Sigmoid colon (tissue), 4 donors: ENCODE results near the gene KIF15.

Experiments
- EP300 ChIP-seq, 4 donors: sonication (generic); formaldehyde crosslinking; IDR thresholded peaks; one replicate each; pipeline ENCODE4 v1.6.1; 2017; ENCODE audit warnings: antibody characterized with exemption in 4 of 4
- POLR2A ChIP-seq, 2 donors: fragments of 450-650 bp; IDR thresholded peaks; one replicate each; pipeline ENCODE4 v1.6.1; 2016; ENCODE audit warnings: antibody characterized with exemption in 2 of 2, mild to moderate bottlenecking in 2 of 2, moderate library complexity in 2 of 2
- TF ChIP-seq, protein P1 (sequence below), 4 experiments: fragments of 450-650 bp in 3 of 4; fragments of 200-600 bp in 1 of 4; IDR thresholded peaks; one replicate each; pipeline ENCODE4 v1.5.1; 2016 to 2019; ENCODE audit warnings: antibody characterized with exemption in 4 of 4, mild to moderate bottlenecking in 3 of 4, moderate library complexity in 2 of 4

- TF ChIP-seq, protein P1, sequence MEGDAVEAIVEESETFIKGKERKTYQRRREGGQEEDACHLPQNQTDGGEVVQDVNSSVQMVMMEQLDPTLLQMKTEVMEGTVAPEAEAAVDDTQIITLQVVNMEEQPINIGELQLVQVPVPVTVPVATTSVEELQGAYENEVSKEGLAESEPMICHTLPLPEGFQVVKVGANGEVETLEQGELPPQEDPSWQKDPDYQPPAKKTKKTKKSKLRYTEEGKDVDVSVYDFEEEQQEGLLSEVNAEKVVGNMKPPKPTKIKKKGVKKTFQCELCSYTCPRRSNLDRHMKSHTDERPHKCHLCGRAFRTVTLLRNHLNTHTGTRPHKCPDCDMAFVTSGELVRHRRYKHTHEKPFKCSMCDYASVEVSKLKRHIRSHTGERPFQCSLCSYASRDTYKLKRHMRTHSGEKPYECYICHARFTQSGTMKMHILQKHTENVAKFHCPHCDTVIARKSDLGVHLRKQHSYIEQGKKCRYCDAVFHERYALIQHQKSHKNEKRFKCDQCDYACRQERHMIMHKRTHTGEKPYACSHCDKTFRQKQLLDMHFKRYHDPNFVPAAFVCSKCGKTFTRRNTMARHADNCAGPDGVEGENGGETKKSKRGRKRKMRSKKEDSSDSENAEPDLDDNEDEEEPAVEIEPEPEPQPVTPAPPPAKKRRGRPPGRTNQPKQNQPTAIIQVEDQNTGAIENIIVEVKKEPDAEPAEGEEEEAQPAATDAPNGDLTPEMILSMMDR (IDR thresholded peaks at IDR 0.05), result no peak
- TF ChIP-seq EP300 (IDR thresholded peaks at IDR 0.05), result no peak
- TF ChIP-seq POLR2A (IDR thresholded peaks at IDR 0.05), result no peak
These were observed 21.3 kb downstream of the KIF15 start for GRCh38 chr3:44782891-44783290.
